Duodenal mucosa (tissue), 2 donors: ENCODE measurements around the gene LDLRAD3.

ENCODE experiments used
- H3K27ac ChIP-seq: one replicate; pipeline ENCODE4 v1.7.0; 2013; ENCODE audit warnings: low read depth, low read length
- H3K27me3 ChIP-seq, 2 donors: one replicate each; pipeline ENCODE4 v1.7.0; 2013; ENCODE audit warnings: low read length in 2 of 2, control low read depth in 1 of 2; ENCODE audit not compliant: insufficient read depth in 2 of 2, control insufficient read depth in 1 of 2
- H3K36me3 ChIP-seq, 2 donors: one replicate each; pipeline ENCODE4 v1.7.0; 2013; ENCODE audit warnings: low read length in 2 of 2, control low read depth in 1 of 2; ENCODE audit not compliant: insufficient read depth in 2 of 2, control insufficient read depth in 1 of 2
- H3K4me1 ChIP-seq, 2 donors: one replicate each; pipeline ENCODE4 v1.7.0; 2013; ENCODE audit warnings: low read length in 2 of 2, control low read depth in 1 of 2; ENCODE audit not compliant: insufficient read depth in 2 of 2, control insufficient read depth in 1 of 2
- H3K4me3 ChIP-seq, 2 donors: one replicate each; pipeline ENCODE4 v1.7.0; 2013; ENCODE audit warnings: low read length in 2 of 2, low read depth in 1 of 2
- H3K9ac ChIP-seq, 2 donors: one replicate each; pipeline ENCODE4 v1.7.0; 2013; ENCODE audit warnings: low read length in 2 of 2, low read depth in 1 of 2
- H3K9me3 ChIP-seq, 2 donors: one replicate each; pipeline ENCODE4 v1.7.0; 2013; ENCODE audit warnings: low read length in 2 of 2, control low read depth in 1 of 2; ENCODE audit not compliant: control insufficient read depth in 1 of 2

The LDLRAD3 gene

GRCh38 chr11:36065436-36065835 is 121.6 kb downstream of the LDLRAD3 start:
- Histone ChIP-seq H3K27me3 (no peaks in the 10 kb centered on the region), H3K9ac (no peak overlapping the region), H3K36me3 (no peaks in the 10 kb centered on the region), H3K4me1 (no peaks in the 10 kb centered on the region), H3K9me3 (peaks cover 1 to 4% of the 10 kb centered on the region in 2 donors), H3K27ac (no peak overlapping the region), H3K4me3 (no peak overlapping the region)

GRCh38 chr11:36066891-36067290 is 123.0 kb downstream of the LDLRAD3 start:
- peaks cover 1 to 4% of the 10 kb centered on the region in 2 donors for H3K9me3 ChIP-seq
- H3K27ac ChIP-seq, result no peak overlapping the region
- no peaks in the 10 kb centered on the region for H3K36me3 ChIP-seq
- no peak overlapping the region for H3K4me3 ChIP-seq
- H3K9ac ChIP-seq, result no peak overlapping the region
- no peaks in the 10 kb centered on the region for H3K27me3 ChIP-seq
- no peaks in the 10 kb centered on the region for H3K4me1 ChIP-seq

- Histone ChIP-seq H3K9ac (no peak overlapping the region), H3K36me3 (no peaks in the 10 kb centered on the region), H3K4me1 (no peaks in the 10 kb centered on the region), H3K27me3 (no peaks in the 10 kb centered on the region), H3K4me3 (no peak overlapping the region), H3K27ac (no peak overlapping the region), H3K9me3 (peaks cover 1 to 4% of the 10 kb centered on the region in 2 donors)
Measured at GRCh38 chr11:36069576-36070212, 125.8 kb downstream of the LDLRAD3 start.

- Histone ChIP-seq H3K36me3 (no peaks in the 10 kb centered on the region), H3K4me1 (no peaks in the 10 kb centered on the region), H3K9ac (no peak overlapping the region), H3K9me3 (peaks cover 1 to 4% of the 10 kb centered on the region in 2 donors), H3K27ac (no peak overlapping the region), H3K4me3 (no peak overlapping the region), H3K27me3 (no peaks in the 10 kb centered on the region)
Measured at GRCh38 chr11:36070213-36070953, 126.5 kb downstream of the LDLRAD3 start.

GRCh38 chr11:36070954-36071330 is 127.1 kb downstream of the LDLRAD3 start:
- H3K9me3 ChIP-seq, result peaks cover 1 to 5% of the 10 kb centered on the region in 2 donors
- no peak overlapping the region for H3K4me3 ChIP-seq
- no peaks in the 10 kb centered on the region for H3K4me1 ChIP-seq
- H3K9ac ChIP-seq, result no peak overlapping the region
- no peaks in the 10 kb centered on the region for H3K27me3 ChIP-seq
- no peak overlapping the region for H3K27ac ChIP-seq
- no peaks in the 10 kb centered on the region for H3K36me3 ChIP-seq

- H3K36me3 ChIP-seq, result no peaks in the 10 kb centered on the region
- H3K9me3 ChIP-seq, result peaks cover 0 to 3% of the 10 kb centered on the region in 2 donors
- no peak overlapping the region for H3K9ac ChIP-seq
- H3K4me3 ChIP-seq, result no peak overlapping the region
- no peaks in the 10 kb centered on the region for H3K27me3 ChIP-seq
- H3K27ac ChIP-seq, result no peak overlapping the region
- no peaks in the 10 kb centered on the region for H3K4me1 ChIP-seq
Measured at GRCh38 chr11:36071917-36072500, 128.1 kb downstream of the LDLRAD3 start.

GRCh38 chr11:36073411-36074203 is 129.7 kb downstream of the LDLRAD3 start:
- Histone ChIP-seq H3K4me3 (no peak overlapping the region), H3K36me3 (no peaks in the 10 kb centered on the region), H3K27me3 (no peaks in the 10 kb centered on the region), H3K9me3 (peaks cover 0 to 3% of the 10 kb centered on the region in 2 donors), H3K9ac (no peak overlapping the region), H3K27ac (no peak overlapping the region), H3K4me1 (no peaks in the 10 kb centered on the region)

GRCh38 chr11:36074941-36075431 is 131.1 kb downstream of the LDLRAD3 start:
- H3K9me3 ChIP-seq, result peaks cover 0 to 3% of the 10 kb centered on the region in 2 donors
- H3K27ac ChIP-seq, result no peak overlapping the region
- H3K27me3 ChIP-seq, result no peaks in the 10 kb centered on the region
- no peak overlapping the region for H3K9ac ChIP-seq
- H3K4me1 ChIP-seq, result no peaks in the 10 kb centered on the region
- H3K36me3 ChIP-seq, result no peaks in the 10 kb centered on the region
- H3K4me3 ChIP-seq, result no peak overlapping the region

GRCh38 chr11:36077368-36077767 is 133.5 kb downstream of the LDLRAD3 start:
- peaks cover 0 to 3% of the 10 kb centered on the region in 2 donors for H3K9me3 ChIP-seq
- no peaks in the 10 kb centered on the region for H3K4me1 ChIP-seq
- no peaks in the 10 kb centered on the region for H3K27me3 ChIP-seq
- no peak overlapping the region for H3K27ac ChIP-seq
- no peaks in the 10 kb centered on the region for H3K36me3 ChIP-seq
- H3K4me3 ChIP-seq, result no peak overlapping the region
- no peak overlapping the region for H3K9ac ChIP-seq
